ENCODE data around the gene SLC25A12.
"Not testable (repeated sequence)": the region's sequence is repeated elsewhere in the genome, so short reads cannot be mapped to it uniquely, and the experiment has no call there.

SLC25A12 gene

DNA sequence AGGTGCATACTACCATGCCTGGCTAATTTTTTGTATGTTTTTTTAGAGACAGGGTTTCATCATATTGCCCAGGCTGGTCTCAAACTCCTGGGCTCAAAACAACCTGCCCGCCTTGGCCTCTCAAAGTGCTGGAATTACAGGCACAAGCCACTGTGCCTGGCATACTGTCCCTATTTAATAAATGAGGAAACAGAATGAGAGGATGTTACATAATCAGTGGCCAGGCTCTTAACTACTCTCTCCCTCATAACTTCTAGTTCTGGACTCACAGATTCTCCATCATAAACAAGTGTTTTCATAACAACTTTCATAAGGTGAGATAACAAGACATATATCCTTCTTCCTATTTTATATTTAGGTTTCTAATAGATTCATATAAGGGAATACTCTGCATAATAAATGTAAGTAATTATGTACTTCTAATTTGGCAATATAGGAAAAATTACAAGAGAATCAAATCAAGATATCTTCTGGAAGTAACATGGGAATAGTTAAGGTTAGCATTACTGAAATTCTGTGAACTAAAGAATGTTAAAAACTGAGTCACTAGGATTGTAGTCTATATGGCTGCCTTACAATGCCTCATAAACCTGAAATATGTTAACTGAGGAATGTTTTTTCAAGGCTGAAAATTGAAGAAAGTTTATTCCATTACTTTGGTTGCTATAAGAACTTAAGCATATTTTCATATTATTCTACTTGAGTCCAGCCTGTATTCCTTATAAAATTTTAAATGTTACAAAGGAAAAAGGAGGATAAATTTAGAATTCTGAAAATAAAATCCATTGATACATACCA is 71.3 kb downstream of the SLC25A12 start:
- no peak for DNase-seq

DNA sequence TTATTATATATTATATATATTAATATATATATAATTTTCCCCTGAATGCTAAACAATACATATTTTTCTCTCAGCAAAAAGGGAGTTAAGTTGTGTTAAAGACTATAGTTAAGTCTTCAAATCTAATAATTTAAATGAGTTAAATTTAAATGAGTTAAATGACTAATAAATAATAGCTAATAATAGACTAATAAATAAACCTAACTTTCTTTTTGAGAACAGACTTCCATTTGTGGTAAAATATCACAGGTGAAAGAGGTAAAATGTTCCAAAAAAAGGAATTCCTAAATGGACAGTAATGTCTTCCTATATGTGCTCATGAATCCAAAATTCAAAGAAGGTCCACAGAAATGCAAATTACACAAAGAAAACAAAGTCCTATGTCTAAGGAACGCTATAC is 74.6 kb downstream of the SLC25A12 start:
- DNase-seq, result no peak

- DNase-seq, result no peak
These were observed 79.2 kb downstream of the SLC25A12 start for GRCh38 chr2:171814883-171815282.

DNA sequence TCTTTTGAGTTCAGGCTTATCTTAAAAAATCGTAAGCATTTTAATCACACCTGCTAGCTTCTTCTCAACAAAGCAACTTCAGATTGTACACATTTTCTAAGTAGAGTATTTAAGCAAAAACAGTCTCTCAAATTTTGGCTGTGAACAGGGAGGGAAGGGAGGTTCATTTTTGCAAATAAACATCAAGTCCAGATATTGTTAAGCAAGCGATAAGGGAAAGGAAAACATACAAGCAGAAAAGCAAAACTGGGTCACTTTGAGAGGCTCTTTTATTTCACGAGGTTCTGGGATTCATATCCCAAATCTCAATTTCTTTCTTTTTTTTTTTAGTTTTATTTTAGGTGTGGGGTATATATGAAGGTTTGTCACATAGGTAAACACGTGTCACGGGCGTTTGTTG is 79.9 kb downstream of the SLC25A12 start:
- DNase-seq, result no peak

DNA sequence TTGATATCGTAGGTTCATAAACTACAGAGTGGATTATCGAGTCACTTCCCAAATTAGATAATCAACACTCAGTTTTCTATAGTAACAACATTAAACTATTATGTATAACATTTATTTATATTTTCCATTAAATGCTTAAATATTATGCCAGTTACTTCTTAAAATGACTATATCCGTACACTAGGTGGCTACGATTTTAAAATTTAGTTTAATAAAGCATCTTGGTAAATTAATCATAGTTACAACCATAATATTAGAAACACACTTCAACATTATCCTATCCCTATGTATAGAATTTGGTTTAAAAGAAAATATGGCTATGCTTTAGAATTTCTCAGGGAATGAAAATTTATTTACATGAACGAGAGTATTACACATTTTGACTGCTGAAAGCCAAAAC is 80.3 kb downstream of the SLC25A12 start:
- DNase-seq, result no peak

DNA sequence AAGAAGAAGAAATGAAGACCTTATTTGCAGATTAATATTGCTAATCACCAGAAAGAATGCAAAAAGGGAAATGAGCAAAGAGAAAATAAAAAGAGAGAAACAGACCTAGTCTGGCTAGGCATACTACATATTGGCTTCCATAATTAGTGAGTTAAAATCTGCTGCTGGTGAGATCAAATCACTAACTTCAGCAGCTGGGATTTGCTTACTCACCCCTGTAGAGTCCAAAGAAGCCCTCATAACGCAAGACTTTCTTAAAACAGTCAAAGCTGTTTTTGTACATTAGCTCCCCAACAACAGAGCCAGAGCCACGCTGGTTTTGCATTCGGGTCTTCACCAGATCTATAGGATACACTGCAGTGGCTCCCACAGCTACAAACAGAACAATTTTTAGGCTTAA is 80.9 kb downstream of the SLC25A12 start:
- no peak for DNase-seq

DNA sequence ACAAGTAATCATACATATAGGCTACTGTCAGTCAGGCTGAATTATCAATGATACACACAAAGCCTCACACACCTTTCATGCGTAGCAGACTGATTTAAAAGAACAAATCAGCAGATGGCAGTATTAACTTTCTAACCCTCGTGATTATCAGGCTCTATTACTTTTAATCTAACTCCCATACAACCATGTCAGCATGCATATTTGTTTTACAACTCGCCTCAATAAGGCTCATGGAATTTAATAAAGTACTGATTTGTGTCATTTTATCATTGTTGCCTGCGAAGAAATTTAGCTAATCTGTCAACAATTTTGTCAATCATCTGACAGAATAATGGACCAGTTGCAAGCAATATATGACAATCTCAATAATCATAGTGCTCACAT is 82.8 kb downstream of the SLC25A12 start:
- DNase-seq, result no peak

DNA sequence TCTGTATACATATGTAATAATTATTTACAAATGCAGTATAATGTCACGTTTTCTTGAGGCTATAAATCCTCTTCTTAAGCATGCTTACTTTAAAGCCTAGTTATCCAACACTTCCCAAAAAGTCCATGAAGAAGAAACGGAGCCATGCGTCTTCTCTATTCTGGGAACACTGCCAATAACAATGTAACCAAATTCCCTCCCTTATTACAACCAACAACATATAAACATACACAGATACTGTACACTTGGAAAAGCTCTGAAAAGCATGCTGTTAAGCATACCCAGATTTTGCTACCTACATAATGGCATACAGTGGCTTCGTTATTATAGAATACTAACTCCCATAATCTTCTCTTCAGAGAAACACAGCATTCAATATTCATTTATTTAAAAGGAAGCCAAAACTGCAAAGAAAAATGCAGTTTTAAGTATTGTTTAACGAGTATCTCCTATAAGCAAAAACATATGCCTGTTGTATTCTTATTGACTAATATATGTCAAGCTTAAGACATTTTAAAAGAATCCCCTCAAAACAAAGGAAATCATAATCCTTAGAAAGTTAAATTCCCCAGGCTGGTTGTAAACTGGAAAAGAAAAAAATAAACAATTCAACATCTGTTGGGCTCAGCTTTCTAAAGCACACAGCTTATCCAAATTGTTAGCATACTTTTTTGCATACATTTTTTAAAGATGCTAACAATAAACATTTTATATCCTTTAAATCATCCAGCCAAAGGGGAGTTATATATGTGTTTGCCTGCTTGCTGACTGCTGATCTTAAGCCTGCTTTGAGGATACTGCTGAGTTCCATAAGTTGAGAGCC is 83.4 kb downstream of the SLC25A12 start:
- DNase-seq, result no peak

DNA sequence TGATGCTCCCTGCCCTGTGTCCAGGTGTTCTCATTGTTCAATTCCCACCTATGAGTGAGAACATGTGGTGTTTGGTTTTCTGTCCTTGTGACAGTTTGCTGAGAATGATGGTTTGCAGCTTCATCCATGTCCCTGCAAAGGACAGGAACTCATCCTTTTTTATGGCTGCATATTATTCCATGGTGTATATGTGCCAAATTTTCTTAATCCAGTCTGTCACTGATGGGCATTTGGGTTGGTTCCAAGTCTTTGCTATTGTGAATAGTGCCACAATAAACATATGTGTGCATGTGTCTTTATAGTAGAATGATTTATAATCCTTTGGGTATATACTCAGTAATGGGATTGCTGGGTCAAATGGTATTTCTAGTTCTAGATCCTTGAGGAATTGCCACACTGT is 85.2 kb downstream of the SLC25A12 start:
- not testable (repeated sequence) for DNase-seq

GRCh38 chr2:171807831-171808393 is 86.1 kb downstream of the SLC25A12 start:
- no peak for DNase-seq

GRCh38 chr2:171807119-171807518 is 86.9 kb downstream of the SLC25A12 start:
- no peak for DNase-seq

DNA sequence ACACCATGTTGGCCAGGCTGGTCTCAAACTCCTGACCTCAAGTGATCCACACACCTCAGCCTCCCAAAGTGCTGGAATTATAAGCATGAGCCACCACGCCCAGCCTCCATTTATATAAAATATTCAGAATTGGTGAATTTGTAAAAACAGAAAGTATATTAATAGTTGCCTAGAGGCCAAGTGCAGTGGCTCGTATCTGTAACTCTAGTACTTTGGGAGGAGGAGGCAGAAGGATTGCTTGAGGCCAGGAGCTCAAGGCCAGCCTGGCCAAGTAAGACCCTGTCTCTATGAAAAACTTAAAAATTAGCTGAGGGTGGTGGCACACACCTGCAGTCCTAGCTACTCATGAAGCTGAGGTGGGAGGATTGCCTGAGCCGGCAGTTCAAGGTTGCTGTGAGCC is 89.6 kb downstream of the SLC25A12 start:
- DNase-seq, result no peak

- DNase-seq, result no peak
These were observed 90.3 kb downstream of the SLC25A12 start for GRCh38 chr2:171803757-171804156.

DNA sequence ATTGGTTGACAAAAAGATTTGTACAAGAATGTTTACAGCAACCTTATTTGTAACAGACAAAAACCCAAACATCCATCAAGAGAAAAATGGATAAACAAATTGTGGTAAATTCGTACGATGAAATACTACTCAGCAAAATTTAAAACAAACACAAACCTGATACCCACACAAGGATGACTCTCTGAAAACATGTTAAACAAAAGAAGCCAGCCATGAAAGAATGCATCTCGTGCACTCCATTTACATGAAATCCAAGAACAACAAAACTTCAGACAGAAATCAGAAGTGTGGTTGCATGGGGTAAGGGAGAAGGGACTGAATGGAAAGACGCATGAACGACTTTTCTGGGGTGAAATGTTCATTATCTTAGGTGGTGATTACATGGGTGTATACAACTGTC is 93.4 kb downstream of the SLC25A12 start:
- DNase-seq, result no peak

- no peak for DNase-seq
These were observed 95.8 kb downstream of the SLC25A12 start for GRCh38 chr2:171798156-171798820.

DNA sequence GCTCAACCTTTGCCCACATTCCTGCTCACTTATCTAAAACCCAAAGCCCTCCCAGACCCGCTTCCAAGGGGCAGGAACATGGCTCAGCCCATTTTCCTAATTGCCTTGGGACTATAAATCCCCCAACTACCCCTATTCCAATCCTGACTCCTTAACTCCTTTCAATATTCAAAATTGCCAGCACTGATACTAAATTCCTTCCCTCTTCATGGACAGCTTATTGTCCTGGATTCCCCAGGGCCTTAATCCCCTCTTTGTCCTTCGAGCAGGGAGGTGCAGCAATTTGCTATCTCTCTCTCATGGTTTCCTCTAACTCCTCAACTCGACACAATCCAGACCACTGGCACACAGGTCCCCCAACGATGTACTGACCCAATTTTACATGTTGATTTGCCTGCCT is 99.1 kb downstream of the SLC25A12 start:
- no peak for DNase-seq

GRCh38 chr2:171793691-171794678 is 100.1 kb downstream of the SLC25A12 start:
- DNase-seq, result no peak

DNA sequence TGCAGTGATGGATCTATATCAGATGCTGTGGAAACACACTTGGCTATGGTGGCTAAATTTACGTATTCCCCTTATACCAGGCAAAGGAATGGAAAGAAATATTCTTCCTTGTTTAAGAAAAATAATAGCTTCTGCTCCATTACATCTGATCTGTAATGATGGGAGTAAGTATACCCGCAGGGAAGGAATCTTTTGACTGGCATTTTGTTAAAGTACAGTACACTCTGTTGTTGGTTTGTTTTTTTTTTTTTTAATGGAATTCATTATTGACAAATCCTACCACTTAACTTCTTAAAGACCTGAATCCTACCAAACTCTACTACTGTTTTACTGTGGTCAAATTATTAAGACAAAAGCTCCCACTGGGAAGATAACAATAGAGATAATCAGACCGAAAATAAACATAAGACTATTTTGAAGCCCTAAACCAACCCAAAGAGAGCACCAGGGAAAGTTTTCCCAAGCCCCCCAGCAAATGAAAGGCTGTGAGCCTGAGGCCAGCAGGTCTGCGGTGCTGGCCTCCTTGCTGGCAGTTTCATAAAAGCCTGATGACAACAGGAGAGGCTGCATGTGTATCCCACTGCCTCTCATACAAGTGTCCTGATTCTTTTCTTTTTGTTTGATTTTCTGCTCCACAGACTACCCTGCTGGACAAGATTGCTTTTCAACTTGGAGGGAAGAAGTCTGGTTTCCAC is 101.0 kb downstream of the SLC25A12 start:
- no peak for DNase-seq

DNA sequence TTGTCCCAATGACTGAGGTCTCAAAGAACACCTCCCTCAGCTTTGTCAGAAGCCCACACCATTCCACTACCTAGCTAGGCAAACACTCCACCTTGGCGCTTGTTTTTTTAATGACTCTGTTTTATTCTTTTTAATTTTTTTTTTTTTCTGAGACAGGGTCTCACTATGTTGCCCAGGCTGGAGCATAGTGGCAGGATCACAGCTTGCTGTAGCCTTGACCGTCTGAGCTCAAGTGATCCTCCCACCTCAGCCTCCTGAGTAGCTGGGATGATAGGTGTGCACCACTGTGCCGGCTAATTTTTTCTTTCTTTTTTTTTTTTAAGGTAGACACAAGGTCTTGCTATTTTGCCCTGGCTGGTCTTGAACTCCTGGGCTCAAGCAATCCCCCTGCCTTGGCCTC is 101.9 kb downstream of the SLC25A12 start:
- no peak for DNase-seq

GRCh38 chr2:171791361-171791760 is 102.7 kb downstream of the SLC25A12 start:
- DNase-seq, result no peak

DNA sequence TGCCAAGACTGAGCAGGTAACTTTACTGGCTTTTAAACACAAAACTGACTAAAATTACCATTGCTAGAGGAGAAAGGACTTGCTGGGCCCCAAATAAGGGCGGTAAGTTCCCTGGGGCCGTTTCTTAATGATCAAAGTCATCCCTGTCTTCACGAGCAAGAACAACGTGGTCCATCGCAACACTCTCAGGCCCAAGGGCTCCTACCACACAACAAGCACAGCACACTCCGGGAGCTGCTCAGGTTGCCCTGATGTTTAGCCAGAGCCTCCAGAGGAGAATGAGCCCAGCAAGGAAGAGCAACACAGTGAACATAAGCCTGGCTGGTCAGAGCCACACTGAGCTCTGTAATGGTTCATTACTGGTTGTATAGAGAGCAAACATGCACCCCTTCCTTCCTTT is 104.1 kb downstream of the SLC25A12 start:
- no peak for DNase-seq

All from effector CD4-positive, alpha-beta T cell (primary cell).